Suprapubic skin (tissue), 4 donors: Measurements from ENCODE around the gene KLRC2.
"Not testable (repeated sequence)": the region's sequence is repeated elsewhere in the genome, so short reads cannot be mapped to it uniquely, and the experiment has no call there.

ENCODE experiments used
- POLR2A ChIP-seq, 2 donors: fragments of 450-650 bp; IDR thresholded peaks; one replicate each; pipeline ENCODE4 v1.6.1; 2017; ENCODE audit warnings: antibody characterized with exemption in 2 of 2, mild to moderate bottlenecking in 2 of 2, moderate library complexity in 2 of 2
- POLR2AphosphoS5 ChIP-seq, 3 donors: sonication (generic); formaldehyde crosslinking; IDR thresholded peaks; one replicate each; pipeline ENCODE4 v1.6.1; 2017; ENCODE audit warnings: antibody characterized with exemption in 3 of 3
- TF ChIP-seq, protein P1 (sequence below), 2 donors: fragments of 200-600 bp in 1 of 2; fragments of 450-650 bp in 1 of 2; sonication (generic) in 1 of 2; IDR thresholded peaks; one replicate each; pipeline ENCODE4 v1.5.1; 2016 to 2019; ENCODE audit warnings: antibody characterized with exemption in 2 of 2, mild to moderate bottlenecking in 1 of 2, moderate library complexity in 1 of 2

DNA sequence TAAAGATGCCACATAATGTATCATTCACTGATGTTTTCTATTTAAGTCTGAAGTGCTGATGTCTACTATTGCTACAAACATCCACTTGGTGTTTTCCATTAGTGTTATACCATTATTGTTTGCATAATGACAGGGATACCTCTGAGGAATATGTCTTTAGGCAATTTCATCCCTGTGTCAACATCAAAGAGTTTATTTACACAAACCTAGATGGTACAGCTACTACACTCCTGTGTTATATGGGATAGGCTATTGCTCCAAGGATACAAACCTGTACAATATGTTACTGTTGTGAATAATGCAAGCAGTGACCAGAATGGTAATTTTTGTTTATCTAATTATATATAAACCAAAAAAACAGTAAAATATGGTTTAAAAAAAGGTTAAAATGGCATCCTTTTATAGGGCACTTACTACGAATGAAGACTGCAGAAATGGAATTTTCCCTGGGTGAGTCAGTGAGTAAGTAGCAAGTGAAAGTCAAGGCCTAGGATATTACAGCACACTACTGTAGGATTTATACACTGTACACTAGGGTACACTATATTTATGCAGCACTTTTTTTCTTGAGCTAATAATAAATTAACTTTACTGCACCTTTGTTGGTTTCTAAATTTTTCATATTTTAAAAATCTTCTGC is 11.4 kb downstream of the KLRC2 start:
- TF ChIP-seq, protein P1, sequence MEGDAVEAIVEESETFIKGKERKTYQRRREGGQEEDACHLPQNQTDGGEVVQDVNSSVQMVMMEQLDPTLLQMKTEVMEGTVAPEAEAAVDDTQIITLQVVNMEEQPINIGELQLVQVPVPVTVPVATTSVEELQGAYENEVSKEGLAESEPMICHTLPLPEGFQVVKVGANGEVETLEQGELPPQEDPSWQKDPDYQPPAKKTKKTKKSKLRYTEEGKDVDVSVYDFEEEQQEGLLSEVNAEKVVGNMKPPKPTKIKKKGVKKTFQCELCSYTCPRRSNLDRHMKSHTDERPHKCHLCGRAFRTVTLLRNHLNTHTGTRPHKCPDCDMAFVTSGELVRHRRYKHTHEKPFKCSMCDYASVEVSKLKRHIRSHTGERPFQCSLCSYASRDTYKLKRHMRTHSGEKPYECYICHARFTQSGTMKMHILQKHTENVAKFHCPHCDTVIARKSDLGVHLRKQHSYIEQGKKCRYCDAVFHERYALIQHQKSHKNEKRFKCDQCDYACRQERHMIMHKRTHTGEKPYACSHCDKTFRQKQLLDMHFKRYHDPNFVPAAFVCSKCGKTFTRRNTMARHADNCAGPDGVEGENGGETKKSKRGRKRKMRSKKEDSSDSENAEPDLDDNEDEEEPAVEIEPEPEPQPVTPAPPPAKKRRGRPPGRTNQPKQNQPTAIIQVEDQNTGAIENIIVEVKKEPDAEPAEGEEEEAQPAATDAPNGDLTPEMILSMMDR (IDR thresholded peaks at IDR 0.05): not testable (repeated sequence)
- not testable (repeated sequence) for TF ChIP-seq POLR2A, POLR2AphosphoS5 (IDR thresholded peaks at IDR 0.05)
